ENCODE data around the gene PTGES3L.
"Not testable (repeated sequence)": the region's sequence is repeated elsewhere in the genome, so short reads cannot be mapped to it uniquely, and the experiment has no call there.

Gene PTGES3L

DNA sequence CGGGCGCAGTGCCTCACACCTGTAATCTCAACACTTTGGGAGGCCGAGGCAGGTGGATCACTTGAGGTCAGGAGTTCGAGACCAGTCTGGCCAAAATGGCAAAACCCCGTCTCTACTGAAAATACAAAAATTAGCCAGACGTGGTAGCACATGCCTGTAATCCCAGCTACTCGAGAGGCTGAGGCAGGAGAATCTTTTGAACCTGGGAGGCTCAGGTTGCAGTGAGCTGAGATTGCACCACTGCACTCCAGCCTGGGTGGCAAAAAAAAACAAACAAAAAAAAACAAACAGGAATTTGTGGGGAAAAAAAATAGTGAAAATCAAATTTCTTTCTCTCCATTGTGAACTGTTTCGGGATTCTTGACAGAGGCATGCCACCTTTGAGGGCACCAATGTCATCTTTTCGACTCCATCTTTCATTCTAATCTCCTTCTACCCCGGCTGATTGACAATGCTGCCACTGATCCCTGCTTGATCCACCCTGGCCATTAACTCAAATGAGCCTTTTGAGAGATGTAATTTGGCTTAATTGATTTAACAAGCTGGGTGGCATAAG is 60.3 kb downstream of the PTGES3L start:
- not testable (repeated sequence) for DNase-seq (ENCODE audit: low spot score)

- no peak for DNase-seq (ENCODE audit: low spot score)
These were observed 60.9 kb downstream of the PTGES3L start for GRCh38 chr17:42918902-42919521.
